Kidney epithelial cell (primary cell): ENCODE results near the gene ARFGEF3. TPM values are rescaled to one million over a fixed set of nuclear protein-coding genes. Genes with fewer than 3 reads are reported as not detected.

ENCODE experiments used
- DNase-seq: peaks from one replicate; pipeline ENCODE4 v3.0.0-alpha.2; 2010; ENCODE audit warnings: low read depth
- H3K27me3 ChIP-seq: 2 replicates; pipeline ENCODE4 v1.6.0; 2011; ENCODE audit warnings: low read length; ENCODE audit not compliant: control insufficient read depth, insufficient read depth
- H3K36me3 ChIP-seq: 2 replicates; pipeline ENCODE4 v1.5.1; 2011; ENCODE audit warnings: low read length; ENCODE audit not compliant: control insufficient read depth, insufficient read depth
- H3K4me3 ChIP-seq: 2 replicates; pipeline ENCODE4 v1.5.1; 2011; ENCODE audit warnings: low read depth, mild to moderate bottlenecking, control low read depth, low read length
- total RNA-seq: library from RNA; depleted of rRNA; stranded (reverse); fragments of >200 nt; gene quantifications from 2 replicates; pipeline ENCODE4 v1.2.3, GENCODE V29; 2015
- TF ChIP-seq, protein P1 (sequence below): IDR thresholded peaks from 2 replicates; pipeline ENCODE4 v1.5.1; 2011; ENCODE audit warnings: mild to moderate bottlenecking, moderate library complexity, low read length, control low read depth, inconsistent platforms; ENCODE audit not compliant: insufficient read depth, poor library complexity, severe bottlenecking

Gene ARFGEF3
- total RNA-seq, 1 donor from 2014 or later = 11.1 TPM

DNA sequence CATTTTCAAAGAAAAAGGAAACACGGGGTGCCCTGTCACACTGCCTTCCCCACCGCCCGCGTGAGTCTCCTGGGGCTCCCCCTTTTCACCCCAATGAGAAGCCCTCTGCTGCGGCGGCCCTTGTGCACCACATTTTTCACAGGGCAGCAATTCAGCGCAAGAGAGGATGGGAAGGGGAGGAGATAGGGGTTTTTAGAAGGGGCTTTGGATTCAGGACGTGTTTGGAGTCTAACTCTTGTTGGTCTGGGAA, 726 bp upstream of the ARFGEF3 start:
- H3K36me3 ChIP-seq = no peaks in the 10 kb centered on the region
- H3K4me3 ChIP-seq = peak overlapping the region; percentile 59
- TF ChIP-seq, protein P1, sequence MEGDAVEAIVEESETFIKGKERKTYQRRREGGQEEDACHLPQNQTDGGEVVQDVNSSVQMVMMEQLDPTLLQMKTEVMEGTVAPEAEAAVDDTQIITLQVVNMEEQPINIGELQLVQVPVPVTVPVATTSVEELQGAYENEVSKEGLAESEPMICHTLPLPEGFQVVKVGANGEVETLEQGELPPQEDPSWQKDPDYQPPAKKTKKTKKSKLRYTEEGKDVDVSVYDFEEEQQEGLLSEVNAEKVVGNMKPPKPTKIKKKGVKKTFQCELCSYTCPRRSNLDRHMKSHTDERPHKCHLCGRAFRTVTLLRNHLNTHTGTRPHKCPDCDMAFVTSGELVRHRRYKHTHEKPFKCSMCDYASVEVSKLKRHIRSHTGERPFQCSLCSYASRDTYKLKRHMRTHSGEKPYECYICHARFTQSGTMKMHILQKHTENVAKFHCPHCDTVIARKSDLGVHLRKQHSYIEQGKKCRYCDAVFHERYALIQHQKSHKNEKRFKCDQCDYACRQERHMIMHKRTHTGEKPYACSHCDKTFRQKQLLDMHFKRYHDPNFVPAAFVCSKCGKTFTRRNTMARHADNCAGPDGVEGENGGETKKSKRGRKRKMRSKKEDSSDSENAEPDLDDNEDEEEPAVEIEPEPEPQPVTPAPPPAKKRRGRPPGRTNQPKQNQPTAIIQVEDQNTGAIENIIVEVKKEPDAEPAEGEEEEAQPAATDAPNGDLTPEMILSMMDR = no peak
- no peak for DNase-seq
- H3K27me3 ChIP-seq = no peaks in the 10 kb centered on the region

DNA sequence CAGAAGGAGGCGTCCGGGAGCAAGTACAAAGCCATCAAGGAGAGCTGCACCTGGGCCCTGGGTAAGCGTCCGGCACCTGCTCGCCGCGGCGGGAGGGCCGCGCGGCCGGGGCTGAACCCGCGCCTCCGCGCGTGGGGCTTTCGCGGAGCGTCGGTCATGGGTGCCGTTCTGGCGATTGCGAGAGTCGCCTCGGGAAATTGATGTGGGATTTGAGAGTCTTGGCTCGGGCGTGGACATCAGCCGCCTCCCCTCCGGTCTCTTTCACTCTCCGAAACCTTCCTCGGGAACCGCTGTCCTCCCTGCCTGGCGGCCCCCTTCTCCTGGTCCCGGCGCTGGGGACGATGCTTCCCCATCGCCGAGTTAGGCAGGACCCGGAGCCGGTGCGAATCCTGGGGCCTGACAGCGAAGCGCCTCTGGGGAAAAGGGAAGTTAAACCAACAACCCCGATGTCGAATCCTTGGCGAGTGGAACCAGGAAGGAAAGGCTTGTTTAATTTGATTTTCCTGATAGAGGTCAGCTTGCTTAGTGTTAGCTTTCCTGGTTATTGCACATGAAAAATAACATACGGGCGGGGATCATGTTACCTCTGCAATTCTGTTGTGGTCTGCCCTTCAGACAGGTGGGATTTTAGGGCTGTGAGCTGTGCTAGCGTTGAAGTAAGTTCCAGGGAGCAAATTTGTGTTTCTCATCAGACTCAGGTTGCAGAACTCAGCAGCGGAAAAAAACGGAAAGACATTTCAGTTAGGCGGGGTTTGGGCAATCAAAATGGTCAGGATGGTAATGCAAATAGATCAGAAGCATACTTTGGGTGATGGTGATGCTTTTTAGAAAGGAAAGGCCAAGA, 594 bp downstream of the ARFGEF3 start:
- H3K36me3 ChIP-seq = no peaks in the 10 kb centered on the region
- H3K27me3 ChIP-seq = no peaks in the 10 kb centered on the region
- DNase-seq = no peak
- H3K4me3 ChIP-seq = peak overlapping the region; percentile 59
- TF ChIP-seq, protein P1 = no peak

DNA sequence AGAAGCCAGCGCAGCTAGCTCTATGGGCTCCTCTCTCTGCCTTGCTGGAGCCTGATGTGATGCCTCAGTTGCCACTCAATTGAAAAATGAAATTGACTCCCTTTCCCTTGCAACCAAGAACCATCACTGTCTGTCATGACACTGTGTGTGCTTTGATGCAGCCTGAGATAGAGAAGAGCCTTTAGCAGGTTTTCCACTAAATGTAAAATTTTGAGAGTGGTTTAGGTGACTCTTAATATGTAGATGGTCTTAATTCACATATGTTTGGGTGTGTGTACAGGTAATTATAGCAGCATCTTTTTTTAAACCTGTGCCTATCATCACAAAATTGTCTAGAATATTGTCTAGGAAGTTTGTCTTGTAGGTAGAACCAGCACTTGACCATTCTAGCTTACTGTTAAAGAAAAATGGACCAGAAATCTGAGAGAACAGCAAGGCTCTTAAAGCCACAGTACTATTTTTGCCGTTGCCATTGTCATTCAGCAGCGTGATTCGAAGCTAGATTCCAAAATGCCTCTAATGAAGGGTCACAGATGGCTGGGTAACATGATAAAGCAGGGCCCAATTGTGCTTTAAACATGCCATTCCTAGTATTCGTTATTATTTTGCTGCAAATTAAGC, 1.3 kb downstream of the ARFGEF3 start:
- H3K4me3 ChIP-seq = peak overlapping the region; percentile 59
- no peaks in the 10 kb centered on the region for H3K27me3 ChIP-seq
- no peak for DNase-seq
- TF ChIP-seq, protein P1 = no peak
- no peaks in the 10 kb centered on the region for H3K36me3 ChIP-seq

DNA sequence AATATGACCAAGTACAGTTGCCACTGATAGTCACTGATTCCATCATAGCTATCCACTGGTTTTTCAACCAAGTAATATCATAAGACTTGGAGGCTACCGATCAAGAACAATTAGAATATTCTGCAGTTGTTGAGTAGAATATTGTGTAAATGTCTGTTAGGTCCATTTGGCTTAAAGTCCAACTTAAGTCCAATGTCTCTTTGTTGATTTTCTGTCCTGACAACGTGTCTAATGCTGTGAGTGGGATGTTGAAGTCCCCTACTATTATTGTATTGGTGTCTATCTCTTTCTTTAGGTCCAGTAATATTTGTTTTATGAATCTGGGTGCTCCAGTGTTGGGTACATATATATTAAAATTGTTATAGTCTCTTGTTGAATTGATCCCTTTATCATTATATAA, 13.9 kb downstream of the ARFGEF3 start:
- H3K36me3 ChIP-seq = no peaks in the 10 kb centered on the region
- H3K27me3 ChIP-seq = no peaks in the 10 kb centered on the region
- H3K4me3 ChIP-seq = no peak overlapping the region
- no peak for DNase-seq
- TF ChIP-seq, protein P1 = no peak

DNA sequence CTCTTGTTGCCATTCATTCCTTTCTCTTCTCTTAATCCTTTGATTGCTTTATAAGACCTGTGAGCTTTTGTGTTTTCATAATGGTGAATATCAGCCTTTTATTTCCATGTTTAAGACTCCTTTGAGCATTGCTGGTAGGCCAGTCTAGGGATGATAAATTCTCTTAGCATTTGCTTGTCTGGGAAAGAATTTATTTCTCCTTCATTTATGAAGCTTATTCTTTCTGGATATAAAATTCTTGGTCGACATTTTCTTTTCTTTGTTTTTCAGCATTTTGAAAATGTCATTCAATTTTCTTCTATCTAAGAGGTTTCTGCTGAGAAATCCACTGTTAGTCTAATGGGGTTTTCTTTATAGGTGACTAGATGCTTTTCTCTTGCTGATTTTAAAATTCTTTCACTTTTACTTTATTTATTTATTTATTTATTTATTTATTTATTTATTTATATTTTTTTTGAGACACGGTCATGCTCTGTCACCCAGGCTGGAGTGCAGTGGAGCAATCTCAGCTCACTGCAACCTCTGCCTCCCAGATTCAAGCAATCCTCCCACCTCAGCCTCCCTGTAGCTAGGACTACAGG, 15.0 kb downstream of the ARFGEF3 start:
- no peak for DNase-seq

More for the DNA sequence above, 15.0 kb downstream of the ARFGEF3 start:
- Histone ChIP-seq H3K4me3 (no peak overlapping the region), H3K27me3 (no peaks in the 10 kb centered on the region), H3K36me3 (no peaks in the 10 kb centered on the region)
- TF ChIP-seq, protein P1 = no peak
